RWPE2 (cell line): ENCODE measurements around the gene IGSF1.
"Not testable (repeated sequence)": the region's sequence is repeated elsewhere in the genome, so short reads cannot be mapped to it uniquely, and the experiment has no call there.

Source experiments
- ATAC-seq: fragments of 200-7000 bp; cut with Tn5 transposase; 3 replicates; pipeline ENCODE4 v1.9.1; 2021; ENCODE audit warnings: low read depth
- DNase-seq: peaks from one replicate; pipeline ENCODE4 v3.0.0-alpha.2; 2020; ENCODE audit warnings: low spot score
- H3K27ac ChIP-seq: fragments of 450-650 bp; 2 replicates; pipeline ENCODE4 v1.5.1; 2017; ENCODE audit warnings: mild to moderate bottlenecking; ENCODE audit not compliant: poor library complexity, severe bottlenecking
- H3K27me3 ChIP-seq: fragments of 250-450 bp; sonication (Bioruptor Pico); 2 replicates; pipeline ENCODE4 v1.5.1; 2021; ENCODE audit warnings: mild to moderate bottlenecking, moderate library complexity; ENCODE audit not compliant: insufficient read depth, poor library complexity, severe bottlenecking
- H3K36me3 ChIP-seq: fragments of 250-450 bp; sonication (Bioruptor Pico); 2 replicates; pipeline ENCODE4 v1.5.1; 2020; ENCODE audit warnings: low read depth, mild to moderate bottlenecking, moderate library complexity
- H3K4me1 ChIP-seq: fragments of 250-450 bp; sonication (Bioruptor Pico); 2 replicates; pipeline ENCODE4 v1.5.1; 2021; ENCODE audit warnings: mild to moderate bottlenecking, moderate library complexity; ENCODE audit not compliant: insufficient read depth, poor library complexity, severe bottlenecking
- H3K4me3 ChIP-seq: fragments of 250-450 bp; sonication (Bioruptor Pico); 2 replicates; pipeline ENCODE4 v1.5.1; 2021; ENCODE audit warnings: mild to moderate bottlenecking, moderate library complexity; ENCODE audit not compliant: severe bottlenecking
- H3K9me3 ChIP-seq: fragments of 250-450 bp; sonication (Bioruptor Pico); 2 replicates; pipeline ENCODE4 v1.5.1; 2021; ENCODE audit warnings: mild to moderate bottlenecking, moderate library complexity; ENCODE audit not compliant: severe bottlenecking
- TF ChIP-seq, protein P1 (sequence below): fragments of 450-650 bp; IDR thresholded peaks from one replicate; pipeline ENCODE4 v1.5.1; 2017; ENCODE audit warnings: mild to moderate bottlenecking, moderate library complexity; ENCODE audit not compliant: poor library complexity, severe bottlenecking

Gene IGSF1

DNA sequence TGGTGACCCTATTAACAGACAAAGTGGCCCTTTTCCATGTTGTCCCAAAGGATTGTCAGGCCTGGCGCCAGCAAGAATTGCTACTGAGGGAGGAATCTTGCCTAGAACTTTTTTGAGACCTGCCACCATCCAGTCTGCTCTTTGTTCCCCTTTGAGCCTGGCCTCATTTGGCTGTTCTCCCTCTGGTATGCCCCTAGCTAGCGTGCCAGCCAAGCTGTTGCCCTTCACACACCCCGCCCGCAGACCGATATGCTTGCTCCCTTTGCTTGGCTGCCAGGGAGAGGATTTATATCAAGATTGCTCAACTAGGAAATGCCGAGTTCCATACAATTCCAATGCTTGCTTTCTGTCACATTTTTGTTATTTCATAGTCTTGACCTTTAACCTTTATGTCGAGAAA lies 24.4 kb downstream of the IGSF1 start:
- Histone ChIP-seq H3K9me3 (no peaks in the 10 kb centered on the region), H3K4me3 (no peak overlapping the region), H3K27me3 (no peaks in the 10 kb centered on the region), H3K36me3 (no peaks in the 10 kb centered on the region), H3K27ac (no peak overlapping the region), H3K4me1 (no peaks in the 10 kb centered on the region)
- no peak for DNase-seq
- ATAC-seq = no peak
- TF ChIP-seq, protein P1, sequence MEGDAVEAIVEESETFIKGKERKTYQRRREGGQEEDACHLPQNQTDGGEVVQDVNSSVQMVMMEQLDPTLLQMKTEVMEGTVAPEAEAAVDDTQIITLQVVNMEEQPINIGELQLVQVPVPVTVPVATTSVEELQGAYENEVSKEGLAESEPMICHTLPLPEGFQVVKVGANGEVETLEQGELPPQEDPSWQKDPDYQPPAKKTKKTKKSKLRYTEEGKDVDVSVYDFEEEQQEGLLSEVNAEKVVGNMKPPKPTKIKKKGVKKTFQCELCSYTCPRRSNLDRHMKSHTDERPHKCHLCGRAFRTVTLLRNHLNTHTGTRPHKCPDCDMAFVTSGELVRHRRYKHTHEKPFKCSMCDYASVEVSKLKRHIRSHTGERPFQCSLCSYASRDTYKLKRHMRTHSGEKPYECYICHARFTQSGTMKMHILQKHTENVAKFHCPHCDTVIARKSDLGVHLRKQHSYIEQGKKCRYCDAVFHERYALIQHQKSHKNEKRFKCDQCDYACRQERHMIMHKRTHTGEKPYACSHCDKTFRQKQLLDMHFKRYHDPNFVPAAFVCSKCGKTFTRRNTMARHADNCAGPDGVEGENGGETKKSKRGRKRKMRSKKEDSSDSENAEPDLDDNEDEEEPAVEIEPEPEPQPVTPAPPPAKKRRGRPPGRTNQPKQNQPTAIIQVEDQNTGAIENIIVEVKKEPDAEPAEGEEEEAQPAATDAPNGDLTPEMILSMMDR = no peak

DNA sequence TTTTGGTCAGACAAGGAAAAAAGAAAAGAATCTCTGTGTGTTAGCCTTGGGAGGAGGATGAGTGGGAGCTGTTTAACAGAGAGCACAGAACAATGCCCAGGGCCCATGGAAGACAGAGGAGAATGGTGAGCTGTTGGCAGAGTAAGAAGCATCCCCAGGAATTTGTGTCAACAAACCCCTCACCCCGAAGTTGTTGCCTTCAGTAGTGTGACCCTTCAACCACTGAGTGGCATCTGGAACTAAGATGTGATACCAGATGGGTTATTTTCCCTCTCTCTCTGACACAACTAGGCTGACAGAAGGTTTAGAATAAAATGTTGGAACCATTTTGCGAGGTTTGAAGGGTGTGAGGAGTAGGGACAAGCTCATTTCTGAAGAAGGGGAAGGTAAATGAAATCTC lies 25.1 kb downstream of the IGSF1 start:
- no peaks in the 10 kb centered on the region for H3K4me1 ChIP-seq
- H3K36me3 ChIP-seq = no peaks in the 10 kb centered on the region
- no peak overlapping the region for H3K27ac ChIP-seq
- TF ChIP-seq, protein P1 = no peak
- no peak for DNase-seq
- no peak for ATAC-seq
- no peak overlapping the region for H3K4me3 ChIP-seq
- no peaks in the 10 kb centered on the region for H3K27me3 ChIP-seq
- H3K9me3 ChIP-seq = no peaks in the 10 kb centered on the region

DNA sequence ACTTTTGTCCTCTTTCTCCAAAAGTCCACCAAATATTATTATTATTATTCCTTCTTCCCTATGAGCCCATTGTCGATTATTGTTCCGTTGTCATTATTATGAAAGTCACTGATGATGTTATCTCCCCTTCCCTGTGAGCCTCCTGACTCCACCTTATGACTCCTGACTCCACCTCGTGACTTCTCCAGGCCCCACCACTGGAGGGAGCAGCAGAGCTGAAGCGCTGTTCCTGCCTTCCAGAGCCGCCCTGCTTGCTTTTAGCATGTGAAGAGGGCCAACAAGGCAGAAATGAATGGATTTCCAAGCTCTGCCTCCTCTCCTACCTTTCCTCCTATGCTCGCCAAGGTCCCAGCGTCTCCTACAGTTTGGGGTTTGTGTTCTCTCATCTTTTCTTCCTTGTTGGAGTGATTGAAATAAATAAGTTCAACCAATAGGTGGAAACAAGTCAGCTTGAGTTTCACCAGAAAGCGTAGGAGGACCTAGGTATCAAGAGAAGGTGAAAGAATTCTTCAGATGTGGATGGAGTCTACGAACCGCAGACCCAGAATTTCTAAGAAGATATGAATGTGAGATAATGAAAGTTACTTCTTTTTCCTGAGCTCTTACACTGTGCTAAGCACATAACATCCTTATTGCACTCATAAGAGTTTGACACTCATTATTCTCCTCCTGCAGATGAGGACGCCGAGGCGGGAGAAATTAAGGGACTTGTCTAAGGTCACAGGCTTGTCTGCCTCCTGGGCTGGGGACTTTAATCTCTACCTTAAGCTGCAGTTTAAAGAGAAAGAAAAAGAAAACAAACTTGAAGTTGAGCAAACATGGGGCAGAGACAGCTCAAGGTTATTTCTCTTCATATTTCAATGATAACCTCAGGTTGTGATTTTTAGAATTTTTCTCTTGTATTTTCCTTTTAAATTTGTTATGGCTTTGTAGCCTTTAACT lies 26.1 kb downstream of the IGSF1 start:
- Histone ChIP-seq H3K36me3 (no peaks in the 10 kb centered on the region), H3K4me1 (no peaks in the 10 kb centered on the region), H3K9me3 (no peaks in the 10 kb centered on the region), H3K27ac (no peak overlapping the region), H3K27me3 (no peaks in the 10 kb centered on the region), H3K4me3 (no peak overlapping the region)
- TF ChIP-seq, protein P1 = no peak
- DNase-seq = no peak
- no peak for ATAC-seq

DNA sequence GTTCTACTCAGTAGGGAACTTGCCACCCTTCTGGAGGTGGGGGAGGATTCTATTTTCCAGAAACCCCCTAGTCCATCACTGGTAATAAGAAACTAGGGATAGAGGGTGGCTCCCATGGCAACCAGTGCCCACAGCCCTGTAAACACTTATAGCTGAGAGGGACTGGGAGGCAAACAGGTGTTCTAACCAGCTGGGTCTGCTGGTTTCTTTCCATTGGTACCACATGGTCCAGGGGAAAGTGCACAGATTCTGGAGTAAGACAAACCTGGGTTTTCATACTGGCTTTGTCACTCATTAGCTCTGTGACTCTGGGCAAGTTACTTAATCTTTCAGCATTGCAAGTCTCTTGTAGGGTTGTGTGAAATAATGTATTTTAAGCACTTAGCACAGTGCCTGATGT lies 26.9 kb downstream of the IGSF1 start:
- TF ChIP-seq, protein P1 = no peak
- H3K27ac ChIP-seq = no peak overlapping the region
- H3K36me3 ChIP-seq = no peaks in the 10 kb centered on the region
- ATAC-seq (no peak), DNase-seq (no peak)
- H3K4me3 ChIP-seq = no peak overlapping the region
- H3K9me3 ChIP-seq = no peaks in the 10 kb centered on the region
- H3K4me1 ChIP-seq = no peaks in the 10 kb centered on the region
- no peaks in the 10 kb centered on the region for H3K27me3 ChIP-seq

DNA sequence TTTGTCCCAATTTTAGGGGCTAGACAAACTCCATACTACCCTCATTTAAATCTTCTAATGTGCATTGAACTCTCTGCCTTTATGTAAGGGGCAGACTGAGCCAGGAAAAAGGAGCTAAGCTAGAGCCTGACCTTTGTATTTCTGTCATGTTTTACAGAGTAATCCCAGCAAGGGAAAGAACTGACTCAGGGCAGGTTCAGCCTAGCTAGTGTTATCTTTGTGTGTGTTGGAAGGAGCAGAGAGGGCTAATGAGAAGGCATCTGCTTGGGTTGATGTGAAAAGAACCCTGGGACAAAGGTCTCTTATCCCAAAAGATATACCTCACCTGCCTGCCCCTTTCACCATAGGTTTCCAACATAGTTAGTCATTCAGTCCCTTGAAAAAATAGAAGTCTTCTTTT lies 31.7 kb downstream of the IGSF1 start:
- no peak for DNase-seq
- Histone ChIP-seq H3K27ac (no peak overlapping the region), H3K4me3 (no peak overlapping the region), H3K27me3 (no peaks in the 10 kb centered on the region), H3K9me3 (no peaks in the 10 kb centered on the region), H3K4me1 (no peaks in the 10 kb centered on the region), H3K36me3 (no peaks in the 10 kb centered on the region)
- no peak for ATAC-seq
- TF ChIP-seq, protein P1 = no peak

DNA sequence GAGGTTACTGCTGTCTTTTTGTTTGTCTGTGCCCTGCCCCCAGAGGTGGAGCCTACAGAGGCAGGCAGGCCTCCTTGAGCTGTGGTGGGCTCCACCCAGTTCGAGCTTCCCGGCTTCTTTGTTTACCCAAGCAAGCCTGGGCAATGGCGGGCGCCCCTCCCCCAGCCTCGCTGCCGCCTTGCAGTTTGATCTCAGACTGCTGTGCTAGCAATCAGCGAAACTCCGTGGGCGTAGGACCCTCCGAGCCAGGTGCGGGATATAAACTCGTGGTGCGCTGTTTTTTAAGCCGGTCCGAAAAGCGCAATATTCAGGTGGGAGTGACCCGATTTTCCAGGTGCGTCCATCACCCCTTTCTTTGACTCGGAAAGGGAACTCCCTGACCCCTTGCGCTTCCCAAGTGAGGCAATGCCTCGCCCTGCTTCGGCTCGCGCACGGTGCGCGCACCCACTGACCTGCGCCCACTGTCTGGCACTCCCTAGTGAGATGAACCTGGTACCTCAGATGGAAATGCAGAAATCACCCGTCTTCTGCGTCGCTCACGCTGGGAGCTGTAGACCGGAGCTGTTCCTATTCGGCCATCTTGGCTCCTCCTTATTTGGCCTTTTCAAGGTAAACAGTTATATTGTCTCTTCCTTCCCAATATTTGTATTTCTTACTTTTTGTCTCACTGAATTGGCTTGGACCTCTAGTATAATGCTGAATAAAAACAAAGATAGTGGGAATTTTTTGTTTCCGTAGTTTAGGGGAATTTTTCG lies 37.9 kb downstream of the IGSF1 start:
- H3K9me3 ChIP-seq, DNase-seq, ATAC-seq: not testable (repeated sequence)

More for the DNA sequence above, 37.9 kb downstream of the IGSF1 start:
- not testable (repeated sequence) for H3K4me1 ChIP-seq, H3K4me3 ChIP-seq, H3K36me3 ChIP-seq, H3K27ac ChIP-seq, H3K27me3 ChIP-seq
